Right atrium auricular region (tissue), 2 donors: ENCODE results near the gene CEACAM1. TPM values are rescaled to one million over a fixed set of nuclear protein-coding genes. Genes with fewer than 3 reads are reported as not detected.

ENCODE experiments used
- DNase-seq: peaks from one replicate; pipeline ENCODE4 v3.0.0-alpha.2; 2019; ENCODE audit warnings: low spot score
- H3K27ac ChIP-seq, 2 donors: fragments of 200-600 bp; sonication (generic); 1 replicate in 1 of 2; 2 replicates in 1 of 2; pipeline ENCODE4 v1.5.1; 2016 to 2019
- H3K27me3 ChIP-seq, 2 donors: fragments of 200-600 bp; sonication (generic); one replicate each; pipeline versions ENCODE4 v1.5.1 to v1.6.0; 2017 to 2019
- H3K36me3 ChIP-seq: fragments of 200-600 bp; sonication (generic); one replicate; pipeline ENCODE4 v1.5.1; 2016
- H3K4me1 ChIP-seq, 2 donors: fragments of 200-600 bp; sonication (generic); one replicate each; pipeline versions ENCODE4 v1.5.1 to v1.6.0; 2017 to 2019
- H3K4me3 ChIP-seq, 2 donors: fragments of 200-600 bp; sonication (generic); 1 replicate in 1 of 2; 2 replicates in 1 of 2; pipeline ENCODE4 v1.5.1; 2017 to 2019; ENCODE audit warnings: mild to moderate bottlenecking in 1 of 2, moderate library complexity in 1 of 2
- H3K9me3 ChIP-seq, 2 donors: fragments of 200-600 bp; sonication (generic); one replicate each; pipeline ENCODE4 v1.5.1; 2019
- total RNA-seq, 2 donors: library from RNA; depleted of rRNA; stranded (reverse); fragments of >200 nt; gene quantifications; one replicate each; pipeline ENCODE4 v1.1.0, GENCODE V29; 2016
- TF ChIP-seq, protein P1 (sequence below), 2 donors: fragments of 200-600 bp; sonication (generic); IDR thresholded peaks; one replicate each; pipeline ENCODE4 v1.5.1; 2019; ENCODE audit warnings: antibody characterized with exemption in 2 of 2

The CEACAM1 gene
- total RNA-seq, 2 donors from 2014 or later = 0.78 to 0.94 TPM

DNA sequence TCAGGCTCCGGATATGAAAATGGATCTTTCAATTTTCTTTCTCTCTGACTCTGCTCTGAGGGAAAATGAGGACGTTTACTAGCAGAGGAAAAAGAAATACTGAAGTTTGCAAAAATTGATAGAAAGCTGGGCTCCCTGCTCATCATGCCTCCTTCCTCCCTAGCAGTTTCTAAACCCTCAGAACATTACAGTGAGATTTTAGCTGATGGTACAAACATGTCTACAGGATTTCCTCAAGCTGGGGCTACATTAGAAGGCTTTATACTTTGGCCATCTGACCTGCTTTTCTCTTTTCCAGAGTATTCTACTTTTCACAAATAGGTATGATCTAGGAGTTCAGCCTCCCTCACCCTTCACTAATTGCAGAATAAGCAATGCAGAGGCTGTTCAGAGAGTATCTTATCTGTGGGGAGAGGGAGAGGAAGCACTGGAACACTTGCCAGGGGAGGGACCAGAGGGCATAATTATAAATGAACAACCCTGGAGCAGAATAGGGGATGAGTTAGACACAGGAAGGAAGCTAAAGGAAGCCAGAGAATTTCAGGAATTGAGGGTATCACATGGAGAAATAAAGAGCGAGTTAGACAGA lies 30.0 kb downstream of the CEACAM1 start:
- Histone ChIP-seq H3K27me3 (no peaks in the 10 kb centered on the region), H3K4me3 (no peak overlapping the region), H3K27ac (no peak overlapping the region), H3K4me1 (peaks cover 0 to 10% of the 10 kb centered on the region in 2 donors), H3K36me3 (no peaks in the 10 kb centered on the region), H3K9me3 (no peaks in the 10 kb centered on the region)
- DNase-seq = no peak
- TF ChIP-seq, protein P1, sequence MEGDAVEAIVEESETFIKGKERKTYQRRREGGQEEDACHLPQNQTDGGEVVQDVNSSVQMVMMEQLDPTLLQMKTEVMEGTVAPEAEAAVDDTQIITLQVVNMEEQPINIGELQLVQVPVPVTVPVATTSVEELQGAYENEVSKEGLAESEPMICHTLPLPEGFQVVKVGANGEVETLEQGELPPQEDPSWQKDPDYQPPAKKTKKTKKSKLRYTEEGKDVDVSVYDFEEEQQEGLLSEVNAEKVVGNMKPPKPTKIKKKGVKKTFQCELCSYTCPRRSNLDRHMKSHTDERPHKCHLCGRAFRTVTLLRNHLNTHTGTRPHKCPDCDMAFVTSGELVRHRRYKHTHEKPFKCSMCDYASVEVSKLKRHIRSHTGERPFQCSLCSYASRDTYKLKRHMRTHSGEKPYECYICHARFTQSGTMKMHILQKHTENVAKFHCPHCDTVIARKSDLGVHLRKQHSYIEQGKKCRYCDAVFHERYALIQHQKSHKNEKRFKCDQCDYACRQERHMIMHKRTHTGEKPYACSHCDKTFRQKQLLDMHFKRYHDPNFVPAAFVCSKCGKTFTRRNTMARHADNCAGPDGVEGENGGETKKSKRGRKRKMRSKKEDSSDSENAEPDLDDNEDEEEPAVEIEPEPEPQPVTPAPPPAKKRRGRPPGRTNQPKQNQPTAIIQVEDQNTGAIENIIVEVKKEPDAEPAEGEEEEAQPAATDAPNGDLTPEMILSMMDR (IDR thresholded peaks at IDR 0.05) = no peak

DNA sequence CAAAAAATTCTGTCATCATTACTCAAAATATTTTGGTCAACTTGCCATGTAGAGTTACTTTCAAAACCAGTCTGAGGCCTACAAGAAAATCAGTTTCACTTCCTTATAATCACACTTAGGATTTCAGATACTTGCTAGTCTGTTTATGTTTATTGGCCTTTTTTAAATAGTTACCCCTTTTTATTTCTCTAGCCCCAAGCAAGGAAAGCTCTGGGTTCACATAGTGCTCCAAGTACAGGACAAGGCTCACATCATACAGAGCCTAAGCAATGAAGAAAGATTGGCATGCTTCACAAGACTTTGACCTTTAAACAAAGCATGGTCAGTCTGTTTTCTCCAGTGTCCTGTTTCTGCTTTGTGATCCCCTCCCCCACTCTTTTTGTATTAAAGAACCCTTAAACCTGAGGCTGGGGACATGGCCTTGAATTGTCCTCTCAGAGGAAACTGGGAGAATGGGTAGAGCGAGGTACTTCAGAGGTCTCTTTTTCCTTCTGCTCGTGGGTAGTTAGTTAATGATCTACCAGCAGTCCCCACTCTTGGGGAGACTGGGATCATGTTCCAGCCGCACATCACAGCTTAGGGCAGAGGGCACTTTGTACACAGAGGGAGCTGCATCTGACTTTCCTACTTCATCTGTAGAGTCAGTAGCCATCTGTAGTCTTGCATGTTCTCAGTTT lies 30.7 kb downstream of the CEACAM1 start:
- TF ChIP-seq, protein P1 (IDR thresholded peaks at IDR 0.05) = no peak
- Histone ChIP-seq H3K4me3 (no peak overlapping the region), H3K27me3 (no peaks in the 10 kb centered on the region), H3K36me3 (no peaks in the 10 kb centered on the region), H3K27ac (no peak overlapping the region), H3K4me1 (peaks cover 0 to 10% of the 10 kb centered on the region in 2 donors), H3K9me3 (no peaks in the 10 kb centered on the region)
- DNase-seq = no peak

DNA sequence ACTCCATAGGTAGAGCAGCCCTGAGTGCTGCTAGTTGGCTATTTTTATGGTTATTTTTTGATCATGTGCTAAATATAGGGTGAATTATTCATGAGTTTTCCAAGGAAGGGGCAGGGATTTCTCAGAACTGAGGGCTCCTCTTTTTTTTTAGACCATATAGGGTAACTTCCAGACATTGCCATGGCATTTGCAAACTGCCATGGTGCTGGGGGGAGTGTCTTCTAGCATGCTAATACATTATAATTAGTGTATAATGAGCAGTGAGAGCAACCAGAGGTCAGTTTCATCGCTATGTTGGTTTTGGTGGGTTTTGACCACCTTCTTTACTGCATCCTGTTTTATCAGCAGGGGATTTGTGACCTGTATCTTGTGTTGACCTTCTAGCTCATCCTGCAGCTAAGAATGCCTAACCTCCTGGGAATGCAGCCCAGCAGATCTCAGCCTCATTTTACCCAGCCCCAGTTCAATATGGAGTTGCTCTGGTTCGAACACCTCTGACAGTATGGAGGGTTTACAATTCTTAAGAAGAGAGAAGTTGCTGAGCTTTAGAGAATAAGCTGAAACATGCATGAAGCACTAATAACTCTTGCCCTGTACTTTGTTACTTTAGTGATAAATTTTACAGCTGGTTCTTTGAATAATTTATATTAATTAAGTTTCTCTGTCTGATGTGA lies 31.7 kb downstream of the CEACAM1 start:
- H3K4me3 ChIP-seq = no peak overlapping the region
- TF ChIP-seq, protein P1 (IDR thresholded peaks at IDR 0.05) = no peak
- no peak for DNase-seq
- H3K27me3 ChIP-seq = no peaks in the 10 kb centered on the region
- H3K9me3 ChIP-seq = no peaks in the 10 kb centered on the region
- peaks cover 0 to 10% of the 10 kb centered on the region in 2 donors for H3K4me1 ChIP-seq
- no peak overlapping the region for H3K27ac ChIP-seq
- H3K36me3 ChIP-seq = no peaks in the 10 kb centered on the region

DNA sequence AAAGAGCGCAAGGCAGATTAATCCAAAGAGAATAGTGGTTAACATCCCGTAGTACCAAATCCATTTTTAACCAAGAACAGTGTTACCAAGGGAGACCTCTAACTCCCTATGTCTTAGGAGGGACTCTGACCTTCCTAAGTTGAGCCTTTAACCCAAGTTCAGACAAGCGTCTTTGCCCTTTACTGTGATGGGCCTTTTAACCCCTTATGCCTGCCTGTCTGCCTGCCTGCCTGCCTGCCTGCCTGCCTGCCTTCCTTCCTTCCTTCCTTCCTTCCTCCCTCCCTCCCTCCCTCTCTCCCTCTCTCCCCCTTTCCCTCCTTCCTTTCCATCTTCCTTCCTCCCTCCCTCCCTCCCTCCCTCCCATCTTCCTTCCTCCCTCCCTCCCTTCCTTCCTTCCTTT lies 32.6 kb downstream of the CEACAM1 start:
- Histone ChIP-seq H3K27ac (no peak overlapping the region), H3K27me3 (no peaks in the 10 kb centered on the region), H3K9me3 (no peaks in the 10 kb centered on the region), H3K4me1 (peaks cover 0 to 10% of the 10 kb centered on the region in 2 donors), H3K36me3 (no peaks in the 10 kb centered on the region), H3K4me3 (no peak overlapping the region)
- TF ChIP-seq, protein P1 (IDR thresholded peaks at IDR 0.05) = no peak
- no peak for DNase-seq

DNA sequence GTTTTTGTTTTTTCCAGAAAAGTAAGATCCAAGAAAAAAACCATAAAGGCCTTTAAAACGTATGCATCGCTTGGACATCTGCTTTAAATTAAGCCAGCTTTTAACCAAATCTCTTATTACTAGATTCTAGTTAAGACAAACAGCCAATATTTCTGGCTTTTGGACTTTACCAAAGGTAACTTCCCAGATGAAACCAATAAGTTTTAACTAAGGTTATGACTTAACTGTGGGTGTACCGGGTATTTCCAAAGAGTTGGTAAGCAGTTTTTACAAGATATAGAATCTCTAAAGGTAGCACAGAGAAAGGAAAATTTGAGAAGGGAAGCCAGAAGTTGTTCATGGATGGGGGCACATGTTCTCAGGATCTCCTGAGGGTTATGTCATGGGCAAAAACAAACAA lies 34.0 kb downstream of the CEACAM1 start:
- H3K36me3 ChIP-seq = no peaks in the 10 kb centered on the region
- TF ChIP-seq, protein P1 (IDR thresholded peaks at IDR 0.05) = no peak

More for the DNA sequence above, 34.0 kb downstream of the CEACAM1 start:
- Histone ChIP-seq H3K9me3 (no peaks in the 10 kb centered on the region), H3K27ac (no peak overlapping the region), H3K27me3 (no peaks in the 10 kb centered on the region), H3K4me1 (peaks cover 0 to 10% of the 10 kb centered on the region in 2 donors), H3K4me3 (no peak overlapping the region)
- DNase-seq = no peak
